Measurements from ENCODE around the gene MED27.

GRCh38 chr9:132026932-132027585 is 52.6 kb downstream of the MED27 start:
- TF ChIP-seq POLR2A (IDR thresholded peaks at IDR 0.05) (no peak), CTCF (IDR thresholded peaks at IDR 0.05) (no peak), EP300 (IDR thresholded peaks at IDR 0.05) (no peak)
